Smooth muscle cell (in vitro differentiated cells): ENCODE results near the gene ARRDC5. TPM values are rescaled to one million over a fixed set of nuclear protein-coding genes. Genes with fewer than 3 reads are reported as not detected.

Experiments used
- DNase-seq: peaks from one replicate; lab custom pipeline; 2025; ENCODE audit not compliant: unreplicated experiment; lab: John Stamatoyannopoulos, UW
- H2AFZ ChIP-seq: fragments of 200-600 bp; sonication (generic); 2 replicates; pipeline ENCODE4 v1.6.0; 2016; ENCODE audit warnings: antibody characterized with exemption, low read depth, mild to moderate bottlenecking
- H3F3A ChIP-seq: fragments of 200-600 bp; sonication (generic); 2 replicates; pipeline ENCODE4 v1.6.0; 2017; ENCODE audit warnings: antibody characterized with exemption, low read depth
- H3K27ac ChIP-seq: fragments of 200-600 bp; sonication (generic); 2 replicates; pipeline ENCODE4 v1.5.1; 2016; ENCODE audit warnings: low read depth, mild to moderate bottlenecking
- H3K27me3 ChIP-seq: fragments of 200-600 bp; sonication (generic); 2 replicates; pipeline ENCODE4 v1.6.1; 2016; ENCODE audit warnings: low read depth, mild to moderate bottlenecking
- H3K36me3 ChIP-seq: fragments of 200-600 bp; sonication (generic); 2 replicates; pipeline ENCODE4 v1.5.1; 2016; ENCODE audit warnings: low read depth
- H3K4me1 ChIP-seq: fragments of 200-600 bp; sonication (generic); 2 replicates; pipeline ENCODE4 v1.5.1; 2016; ENCODE audit warnings: low read depth
- H3K4me2 ChIP-seq: fragments of 200-600 bp; sonication (generic); 2 replicates; pipeline ENCODE4 v1.6.0; 2016; ENCODE audit warnings: mild to moderate bottlenecking
- H3K4me3 ChIP-seq: fragments of 200-600 bp; sonication (generic); 2 replicates; pipeline ENCODE4 v1.5.1; 2016; ENCODE audit warnings: mild to moderate bottlenecking
- H3K79me2 ChIP-seq: fragments of 200-600 bp; sonication (generic); 2 replicates; pipeline ENCODE4 v1.6.0; 2016; ENCODE audit warnings: low read depth, mild to moderate bottlenecking
- H3K9ac ChIP-seq: fragments of 200-600 bp; sonication (generic); 2 replicates; pipeline ENCODE4 v1.6.0; 2016; ENCODE audit warnings: low read depth
- H3K9me3 ChIP-seq: fragments of 200-600 bp; sonication (generic); replicated peaks from 2 replicates; pipeline ENCODE4 v1.5.1; 2016; ENCODE audit warnings: low read depth
- H4K20me1 ChIP-seq: fragments of 200-600 bp; sonication (generic); 2 replicates; pipeline ENCODE4 v1.6.0; 2016; ENCODE audit warnings: low read depth
- CTCF ChIP-seq: fragments of 200-600 bp; sonication (generic); IDR thresholded peaks from 2 replicates; pipeline ENCODE4 v1.5.1; 2017; ENCODE audit warnings: borderline replicate concordance, mild to moderate bottlenecking, antibody characterized with exemption; ENCODE audit not compliant: insufficient read depth, poor library complexity, severe bottlenecking
- WGBS: methylation state at CpG from one replicate; pipeline ENCODE4 v1.1.7; 2016; ENCODE audit warnings: low lambda C conversion rate; 5-methylcytosine and 5-hydroxymethylcytosine counted together
- polyA plus RNA-seq: library from polyadenylated mRNA; unstranded; fragments of >200 nt; fragmentation: Nextera tagmentation; extraction: Ambion mirVana; gene quantifications from 2 replicates; pipeline ENCODE4 v1.2.1, GENCODE V29; 2016
- total RNA-seq: library from RNA; depleted of rRNA; stranded (reverse); fragments of >200 nt; gene quantifications from 2 replicates; pipeline ENCODE4 v1.2.3, GENCODE V29; 2014

Gene ARRDC5
- total and polyA plus RNA-seq, 2 experiments from 2014 or later: not detected

- H3K4me3 ChIP-seq: peak overlapping the region; percentile 18
- H3K4me2 ChIP-seq: peak overlapping the region; percentile 95
- no peaks in the 10 kb centered on the region for H3K27me3 ChIP-seq
- TF ChIP-seq CTCF: peak; percentile 59
- H3K4me1 ChIP-seq: peaks cover 19% of the 10 kb centered on the region
- DNase-seq: peak; percentile 61
- peaks cover 19% of the 10 kb centered on the region for H3F3A ChIP-seq
- H3K79me2 ChIP-seq: peaks cover 20% of the 10 kb centered on the region
- peak overlapping the region; percentile 59 for H3K9ac ChIP-seq
- H3K27ac ChIP-seq: peak overlapping the region; percentile 88
- H4K20me1 ChIP-seq: no peaks in the 10 kb centered on the region
- WGBS: 26% methylated on average over 29 of the region's 29 CpGs
- no peaks in the 10 kb centered on the region for H3K9me3 ChIP-seq
- H2AFZ ChIP-seq: no peak overlapping the region
- no peaks in the 10 kb centered on the region for H3K36me3 ChIP-seq
Observed at GRCh38 chr19:4911786-4912672, 9.3 kb upstream of the ARRDC5 start.

- peak overlapping the region; percentile 88 for H3K27ac ChIP-seq
- DNase-seq: no peak
- H3K9me3 ChIP-seq: no peaks in the 10 kb centered on the region
- H2AFZ ChIP-seq: peak overlapping the region; percentile 71
- peak overlapping the region; percentile 95 for H3K4me2 ChIP-seq
- H3K27me3 ChIP-seq: no peaks in the 10 kb centered on the region
- no peak for TF ChIP-seq CTCF
- H3F3A ChIP-seq: peaks cover 19% of the 10 kb centered on the region
- no peaks in the 10 kb centered on the region for H3K36me3 ChIP-seq
- 59% methylated on average over 15 of the region's 15 CpGs for WGBS
- peaks cover 13% of the 10 kb centered on the region for H3K79me2 ChIP-seq
- no peaks in the 10 kb centered on the region for H4K20me1 ChIP-seq
- H3K4me3 ChIP-seq: peak overlapping the region; percentile 82
- peak overlapping the region; percentile 59 for H3K9ac ChIP-seq
- H3K4me1 ChIP-seq: peaks cover 19% of the 10 kb centered on the region
Observed at GRCh38 chr19:4911314-4911713, 8.6 kb upstream of the ARRDC5 start.

GRCh38 chr19:4910594-4911281 is 8.0 kb upstream of the ARRDC5 start:
- WGBS: 36% methylated on average over 23 of the region's 23 CpGs
- no peak for TF ChIP-seq CTCF
- peaks cover 19% of the 10 kb centered on the region for H3K4me1 ChIP-seq
- H3K4me2 ChIP-seq: peak overlapping the region; percentile 95
- peak overlapping the region; percentile 82 for H3K4me3 ChIP-seq
- DNase-seq: no peak
- H3K27ac ChIP-seq: peak overlapping the region; percentile 88
- H3K36me3 ChIP-seq: no peaks in the 10 kb centered on the region
- H3K27me3 ChIP-seq: no peaks in the 10 kb centered on the region
- peak overlapping the region; percentile 71 for H2AFZ ChIP-seq
- H3K9me3 ChIP-seq: no peaks in the 10 kb centered on the region
- no peaks in the 10 kb centered on the region for H4K20me1 ChIP-seq
- peak overlapping the region; percentile 59 for H3K9ac ChIP-seq
- peaks cover 7% of the 10 kb centered on the region for H3K79me2 ChIP-seq
- peaks cover 18% of the 10 kb centered on the region for H3F3A ChIP-seq
